ENCODE data around the gene KLRC3.
"Not testable (repeated sequence)": the region's sequence is repeated elsewhere in the genome, so short reads cannot be mapped to it uniquely, and the experiment has no call there.

The KLRC3 gene

GRCh38 chr12:10422159-10422558, 1.8 kb upstream of the KLRC3 start:
- H3K36me3 ChIP-seq, DNase-seq: not testable (repeated sequence)

DNA sequence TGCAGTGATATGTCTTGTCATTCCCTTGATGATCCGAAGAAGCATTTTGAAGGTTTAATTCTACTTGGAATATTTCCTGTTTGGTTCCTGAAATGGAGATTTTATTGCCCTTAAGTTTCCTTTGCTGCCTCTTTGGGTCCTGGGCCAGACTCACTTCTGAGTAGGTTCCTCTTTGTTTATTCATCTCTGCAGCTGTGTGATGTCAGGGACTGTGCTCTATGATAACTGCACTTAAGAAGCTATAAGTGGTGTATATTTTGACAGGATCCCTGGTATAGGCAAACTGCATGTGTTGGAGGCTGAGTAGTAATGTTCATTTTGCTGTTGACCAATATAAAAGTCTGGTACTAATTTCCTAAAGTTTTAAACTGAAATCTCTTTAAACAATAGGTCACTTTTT, 11.0 kb downstream of the KLRC3 start, which contains the start of gene KLRC4:
TSS of gene KLRC4 (minus strand) at position 366 of the 400 bp plus-strand sequence. CDS start at position 184, 182 bp downstream.
- no peak for DNase-seq
- no peak for TF ChIP-seq CTCF (IDR thresholded peaks at IDR 0.05; ENCODE audit: low read depth, low read length)
- H3K4me3 ChIP-seq (ENCODE audit: low read depth, low read length): no peak within 1 kb of the TSS

More at GRCh38 chr12:10422159-10422558, 1.8 kb upstream of the KLRC3 start:
- H3K27me3 ChIP-seq (ENCODE audit: insufficient read depth, low read depth, severe bottlenecking); H3K4me3 ChIP-seq (ENCODE audit: low read depth, low read length); H3K27ac ChIP-seq; H3K9me3 ChIP-seq (ENCODE audit: severe bottlenecking): not testable (repeated sequence)

GRCh38 chr12:10408842-10409241, 11.6 kb downstream of the KLRC3 start:
- Histone ChIP-seq H3K9me3 (ENCODE audit: severe bottlenecking) (no peaks in the 10 kb centered on the region), H3K4me3 (ENCODE audit: low read depth, low read length) (no peak overlapping the region), H3K27me3 (ENCODE audit: insufficient read depth, low read depth, severe bottlenecking) (no peaks in the 10 kb centered on the region), H3K27ac (no peak overlapping the region), H3K36me3 (no peaks in the 10 kb centered on the region)
- no peak for DNase-seq
- TF ChIP-seq CTCF (IDR thresholded peaks at IDR 0.05; ENCODE audit: low read depth, low read length): no peak

More for the DNA sequence above, 11.0 kb downstream of the KLRC3 start, which contains the start of gene KLRC4:
- no peaks in the 10 kb centered on the region for H3K9me3 ChIP-seq (ENCODE audit: severe bottlenecking)
- H3K27ac ChIP-seq: no peak within 1 kb of the TSS
- no peaks in the 10 kb centered on the region for H3K27me3 ChIP-seq (ENCODE audit: insufficient read depth, low read depth, severe bottlenecking)
- no peaks in the 10 kb centered on the region for H3K36me3 ChIP-seq

- no peak for TF ChIP-seq CTCF (IDR thresholded peaks at IDR 0.05; ENCODE audit: low read depth, low read length)
- Histone ChIP-seq H3K27me3 (ENCODE audit: insufficient read depth, low read depth, severe bottlenecking) (no peaks in the 10 kb centered on the region), H3K27ac (no peak overlapping the region), H3K4me3 (ENCODE audit: low read depth, low read length) (no peak overlapping the region), H3K36me3 (no peaks in the 10 kb centered on the region), H3K9me3 (ENCODE audit: severe bottlenecking) (no peaks in the 10 kb centered on the region)
- DNase-seq: no peak
Observed at GRCh38 chr12:10406725-10407124, 13.7 kb downstream of the KLRC3 start.

GRCh38 chr12:10405294-10405693, 15.1 kb downstream of the KLRC3 start:
- no peak overlapping the region for H3K4me3 ChIP-seq (ENCODE audit: low read depth, low read length)
- no peaks in the 10 kb centered on the region for H3K9me3 ChIP-seq (ENCODE audit: severe bottlenecking)
- H3K36me3 ChIP-seq: no peaks in the 10 kb centered on the region
- TF ChIP-seq CTCF (IDR thresholded peaks at IDR 0.05; ENCODE audit: low read depth, low read length): no peak
- H3K27ac ChIP-seq: no peak overlapping the region
- DNase-seq: no peak
- no peaks in the 10 kb centered on the region for H3K27me3 ChIP-seq (ENCODE audit: insufficient read depth, low read depth, severe bottlenecking)

DNA sequence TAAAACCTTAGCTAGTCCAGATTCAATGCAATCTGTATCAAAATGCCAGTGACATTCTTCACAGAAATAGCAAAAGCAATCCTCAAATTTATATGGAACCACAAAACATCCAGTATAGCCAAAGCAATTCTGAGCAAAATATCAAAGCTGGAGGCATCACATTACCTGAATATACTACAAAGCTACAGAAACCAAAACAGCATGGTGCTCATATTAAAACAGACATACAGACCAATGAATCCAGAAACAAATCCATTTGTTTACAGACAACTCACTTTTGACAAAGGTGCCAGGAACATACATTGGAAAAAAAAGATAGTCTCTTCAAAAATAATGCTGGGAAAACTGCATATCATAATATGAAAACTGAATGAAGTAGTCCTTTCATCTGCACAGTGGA, 15.6 kb downstream of the KLRC3 start:
- Histone ChIP-seq H3K9me3 (ENCODE audit: severe bottlenecking) (no peaks in the 10 kb centered on the region), H3K4me3 (ENCODE audit: low read depth, low read length) (no peak overlapping the region), H3K27ac (no peak overlapping the region), H3K36me3 (no peaks in the 10 kb centered on the region), H3K27me3 (ENCODE audit: insufficient read depth, low read depth, severe bottlenecking) (no peaks in the 10 kb centered on the region)
- no peak for DNase-seq
- TF ChIP-seq CTCF (IDR thresholded peaks at IDR 0.05; ENCODE audit: low read depth, low read length): no peak
